NOMO-1 treated with dmso at 0.1 percent for 144 hours (cell line): ENCODE data around the gene G6PD.
A peak's percentile ranks its signal among the peaks of the same experiment; 100 is the strongest.
"Not testable (repeated sequence)": the region's sequence is repeated elsewhere in the genome, so short reads cannot be mapped to it uniquely, and the experiment has no call there.

ENCODE experiments used
- DNase-seq: peaks from one replicate; lab custom pipeline; 2025; ENCODE audit not compliant: unreplicated experiment; lab: John Stamatoyannopoulos, UW

The G6PD gene

DNA sequence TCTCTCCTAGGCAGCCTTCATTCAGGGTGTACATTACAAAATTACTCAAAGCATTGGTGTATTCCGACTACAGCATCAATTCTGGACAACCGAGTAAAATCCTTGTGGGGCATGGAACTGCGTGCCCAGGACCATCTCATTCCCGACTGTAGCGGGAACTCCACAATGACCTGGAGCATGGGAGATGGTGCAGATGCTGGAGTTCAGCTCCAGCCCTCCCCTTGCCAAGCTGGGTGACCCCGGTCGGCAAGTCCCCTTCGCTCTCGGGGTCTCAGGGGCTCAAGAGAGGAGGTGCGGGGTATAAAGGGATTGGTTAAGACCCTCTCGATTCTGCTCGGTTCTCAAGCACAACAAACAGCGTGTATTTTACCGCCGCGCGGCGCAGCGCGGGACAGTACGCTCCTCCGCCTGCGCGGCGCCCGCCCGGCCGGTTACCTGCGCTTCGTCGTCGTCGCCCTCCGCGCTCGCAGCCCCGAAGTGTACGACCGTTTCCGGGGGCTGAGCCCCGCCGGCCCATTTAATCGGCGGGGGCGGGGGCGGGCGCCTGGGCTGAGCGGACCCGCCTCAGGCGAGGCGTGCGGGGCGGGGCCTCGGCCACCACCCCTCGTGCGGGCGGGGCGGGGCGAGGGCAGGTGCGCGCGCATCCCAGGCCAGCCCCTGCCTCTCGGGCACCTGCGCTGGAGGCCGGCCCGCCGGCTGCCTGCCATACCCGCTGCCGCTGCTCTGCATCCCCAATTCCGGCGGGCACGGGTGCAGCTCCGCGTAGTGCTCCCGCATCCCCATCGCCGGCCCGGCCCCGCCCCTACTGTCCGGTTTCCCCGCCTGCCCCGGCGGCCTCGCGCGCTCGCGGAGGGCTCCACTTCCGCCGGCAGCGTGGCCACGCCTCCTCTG is at the start of gene G6PD:
G6PD (minus strand) TSS at position 493 of the 891 bp plus-strand sequence. CDS start 691 bp downstream, outside the sequence.
- peak; percentile 22 for DNase-seq

DNA sequence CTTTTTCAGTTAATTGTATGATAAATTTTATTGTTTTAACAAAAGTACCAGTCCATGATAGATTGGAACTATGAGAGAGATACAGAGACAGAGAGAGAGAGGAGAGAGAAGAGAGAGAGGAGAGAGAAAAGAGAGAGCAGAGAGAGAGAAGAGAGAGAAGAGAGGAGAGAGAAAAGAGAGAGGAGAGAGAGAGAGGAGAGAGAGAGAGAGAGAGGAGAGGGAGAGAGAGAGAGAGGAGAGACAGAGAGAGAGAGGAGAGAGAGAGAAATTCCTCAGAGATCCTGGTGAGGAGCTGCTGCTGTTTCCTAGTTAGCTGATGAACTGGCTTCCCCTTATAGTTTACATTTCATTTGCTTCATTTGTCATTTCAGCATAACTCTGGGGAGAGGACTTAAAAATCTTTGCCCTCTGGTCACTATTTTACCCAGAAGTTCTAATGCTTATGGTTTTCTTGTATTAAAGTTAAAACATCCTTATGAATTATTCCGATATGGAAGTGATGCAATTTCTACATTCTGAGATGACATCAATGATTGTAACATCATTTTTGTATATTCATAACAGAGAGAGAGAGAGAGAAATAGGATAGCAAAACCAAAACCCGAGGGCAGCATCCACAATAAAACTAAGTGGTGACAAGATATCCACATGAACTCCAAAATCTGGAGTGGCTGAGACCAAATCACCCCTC is 49.1 kb upstream of the G6PD start:
- DNase-seq = no peak

DNA sequence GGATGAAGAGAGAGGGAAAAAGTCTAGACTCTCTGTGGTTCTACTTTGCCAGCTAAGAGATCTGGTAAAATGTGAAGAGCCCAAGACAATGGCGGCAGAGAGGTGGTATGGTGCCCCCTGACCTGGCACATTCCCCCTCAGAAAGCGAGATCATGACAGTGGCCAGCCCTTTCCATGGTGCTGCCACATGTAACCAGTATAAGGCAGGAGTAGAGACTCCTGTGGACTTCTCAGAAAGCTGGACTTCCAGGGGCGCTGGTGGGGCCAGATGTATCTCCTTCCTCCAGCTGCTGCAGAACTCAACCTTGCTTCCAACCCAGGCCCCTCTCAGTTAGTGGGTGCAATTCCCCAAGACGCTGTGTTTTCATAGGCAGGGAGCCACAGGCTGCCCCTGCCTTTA is 47.8 kb upstream of the G6PD start:
- no peak for DNase-seq

DNA sequence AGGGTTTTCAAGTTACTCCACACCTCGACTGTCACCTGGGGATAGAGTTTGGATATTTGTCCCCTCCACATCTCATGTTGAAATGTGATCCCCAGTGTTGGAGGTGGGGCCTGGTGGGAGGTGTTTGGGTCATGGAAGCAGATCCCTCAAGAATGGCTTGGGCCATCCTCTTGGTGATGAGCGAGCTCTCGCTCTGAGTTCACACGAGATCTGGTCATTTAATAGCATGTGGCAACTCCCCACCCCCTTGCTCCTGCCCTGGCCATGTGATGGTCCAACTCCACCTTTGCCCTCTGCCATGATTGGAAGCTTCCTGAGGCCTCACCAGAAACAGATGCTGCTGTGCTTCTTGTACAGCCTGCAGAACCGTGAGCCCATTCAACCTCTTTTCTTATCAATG is 46.6 kb upstream of the G6PD start:
- DNase-seq = no peak

DNA sequence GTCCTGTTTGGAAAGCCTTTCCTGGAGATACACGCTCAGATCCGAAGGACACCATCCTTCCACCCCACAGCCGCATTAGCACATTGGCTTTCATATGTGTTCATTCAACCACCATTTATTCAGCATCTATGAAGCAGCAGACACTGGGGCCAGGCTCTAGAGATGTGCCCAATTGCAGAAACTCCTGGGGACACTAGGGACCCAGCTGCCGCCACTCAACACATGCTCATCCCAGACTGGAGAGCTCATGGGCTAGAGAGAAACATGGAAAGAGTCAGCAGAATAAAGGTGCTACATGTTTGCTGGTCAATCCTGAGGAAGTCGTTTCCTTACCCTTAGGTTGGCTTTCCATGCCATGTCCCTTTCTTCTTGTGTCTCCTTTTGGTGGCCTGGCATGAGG is 45.9 kb upstream of the G6PD start:
- no peak for DNase-seq

DNA sequence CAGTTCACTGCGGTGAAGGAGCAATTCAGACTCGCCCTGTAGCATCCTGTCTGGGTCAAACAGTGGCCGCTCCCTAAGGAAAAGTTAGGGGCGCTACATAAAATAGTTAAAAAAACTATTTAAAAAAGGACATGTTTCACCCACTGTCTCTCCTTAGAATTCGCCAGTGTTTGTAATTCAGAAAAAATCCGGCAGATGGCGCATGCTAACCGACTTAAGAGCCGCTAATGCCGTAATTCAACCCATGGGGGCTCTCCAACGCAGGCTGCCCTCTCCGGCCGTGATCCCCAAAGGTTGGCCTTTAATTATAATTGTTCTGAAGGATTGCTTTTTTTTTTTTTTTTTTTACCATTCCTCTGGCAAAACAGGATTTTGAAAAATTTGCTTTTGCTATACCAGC is 43.8 kb upstream of the G6PD start:
- not testable (repeated sequence) for DNase-seq

DNA sequence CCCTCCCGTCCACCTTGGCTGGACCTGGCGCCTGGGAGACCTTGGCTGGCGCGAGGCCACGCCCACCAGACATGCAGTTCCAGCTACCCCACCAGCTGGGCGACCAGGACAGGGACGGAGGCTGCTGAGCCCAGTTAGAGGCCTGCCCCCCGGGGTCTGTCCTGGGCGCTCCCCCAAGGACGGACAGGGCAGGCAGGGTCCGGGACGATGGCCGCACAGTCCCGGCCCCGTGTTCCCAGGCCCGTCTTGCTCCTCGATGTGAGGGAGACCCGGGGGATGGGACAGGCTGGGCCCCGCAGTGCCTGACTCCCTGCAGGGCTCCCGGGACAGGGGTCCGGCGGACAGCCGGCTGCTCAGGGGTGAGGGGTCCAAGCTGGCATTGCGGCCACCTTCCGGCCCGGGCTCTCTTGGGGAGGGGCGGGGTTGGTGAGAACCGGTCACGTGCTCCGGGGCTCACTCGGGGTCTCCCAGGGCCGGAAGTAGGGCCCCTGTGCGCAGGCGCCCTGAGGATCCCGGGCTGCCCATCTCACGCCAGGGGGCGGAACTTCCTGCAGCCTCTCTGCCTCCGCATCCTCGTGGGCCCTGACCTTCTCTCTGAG is 38.0 kb upstream of the G6PD start, which contains the start of gene CTAG1A:
CTAG1A (plus strand) TSS at position 549 of the 599 bp plus-strand sequence. CDS start 74 bp downstream, outside the sequence.
- DNase-seq = not testable (repeated sequence)

DNA sequence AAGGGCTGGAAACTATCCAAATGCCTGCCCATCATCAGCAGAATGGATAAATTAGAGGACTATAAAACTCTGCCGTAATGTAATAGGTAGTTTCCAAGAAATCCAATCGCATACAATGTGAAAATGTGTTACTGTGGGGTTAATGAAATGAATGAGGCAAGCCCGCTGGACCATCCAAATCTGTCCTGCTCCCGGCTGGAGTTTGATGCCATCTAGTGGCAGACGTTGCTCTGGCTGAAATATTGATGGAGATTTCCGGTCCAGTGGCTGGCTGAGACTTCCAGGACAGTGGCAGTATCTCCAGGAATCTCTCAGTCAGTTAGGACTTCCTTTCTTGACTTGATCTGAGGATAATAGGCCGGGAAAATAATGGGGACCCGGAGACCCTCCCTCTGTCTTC is 36.3 kb upstream of the G6PD start:
- not testable (repeated sequence) for DNase-seq

DNA sequence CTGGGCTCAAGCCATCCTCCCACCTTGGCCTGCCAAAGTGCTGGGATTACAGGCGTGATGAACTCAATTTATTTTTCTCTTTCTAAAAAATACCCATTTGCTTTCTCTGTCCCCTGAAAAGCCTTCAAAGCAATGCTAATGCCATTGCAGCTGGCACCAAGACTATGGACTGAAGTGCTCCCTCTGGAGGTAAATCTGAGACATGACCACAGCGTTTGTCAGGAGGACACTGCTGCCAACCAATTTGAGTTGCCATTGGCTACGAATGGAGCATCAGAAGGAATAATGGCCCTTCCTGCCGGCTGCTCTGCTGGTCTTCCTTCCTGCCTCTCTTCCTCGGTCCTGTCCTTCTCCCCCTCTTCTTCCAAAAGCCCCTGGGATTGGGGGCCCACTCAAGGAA is 28.4 kb upstream of the G6PD start:
- DNase-seq = not testable (repeated sequence)

DNA sequence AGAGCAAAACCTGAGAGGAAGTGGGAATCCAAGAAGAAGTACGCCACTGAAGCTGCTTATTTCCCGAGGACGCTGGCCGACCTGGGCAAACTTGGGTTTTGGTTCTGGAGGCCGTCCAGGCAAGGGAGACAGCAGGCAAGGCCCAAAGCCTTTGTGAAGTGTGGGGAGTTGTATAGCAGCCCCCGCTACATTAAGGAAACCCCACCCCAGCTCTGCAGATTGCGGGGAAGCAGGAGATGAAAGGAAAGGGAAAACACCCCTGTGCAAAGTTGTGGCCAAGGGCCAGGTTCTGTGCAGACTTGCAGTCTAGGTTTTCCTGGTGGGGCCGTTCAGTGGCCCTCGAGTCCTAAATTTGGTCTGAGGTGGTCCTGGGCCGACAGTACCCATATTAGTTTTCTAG is 26.4 kb upstream of the G6PD start:
- not testable (repeated sequence) for DNase-seq

DNA sequence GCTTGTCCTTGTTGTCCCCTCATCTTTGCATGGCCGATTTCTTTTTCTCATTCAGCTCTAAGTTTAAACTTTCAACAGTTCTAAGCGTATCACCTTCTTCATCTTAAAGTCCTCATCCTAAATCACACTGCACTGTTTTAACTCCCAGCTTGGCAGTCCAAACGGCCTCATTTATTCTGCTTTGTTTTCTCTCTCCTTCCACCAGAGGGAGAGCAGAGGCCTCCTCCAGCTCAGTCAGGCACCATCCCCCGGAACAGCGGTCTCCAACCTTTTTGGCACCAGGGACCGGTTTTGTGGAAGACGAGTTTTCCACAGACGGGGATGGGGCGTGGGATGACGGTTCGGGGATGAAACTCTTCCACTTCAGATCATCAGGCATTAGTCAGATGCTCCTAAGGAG is 23.7 kb upstream of the G6PD start:
- not testable (repeated sequence) for DNase-seq

DNA sequence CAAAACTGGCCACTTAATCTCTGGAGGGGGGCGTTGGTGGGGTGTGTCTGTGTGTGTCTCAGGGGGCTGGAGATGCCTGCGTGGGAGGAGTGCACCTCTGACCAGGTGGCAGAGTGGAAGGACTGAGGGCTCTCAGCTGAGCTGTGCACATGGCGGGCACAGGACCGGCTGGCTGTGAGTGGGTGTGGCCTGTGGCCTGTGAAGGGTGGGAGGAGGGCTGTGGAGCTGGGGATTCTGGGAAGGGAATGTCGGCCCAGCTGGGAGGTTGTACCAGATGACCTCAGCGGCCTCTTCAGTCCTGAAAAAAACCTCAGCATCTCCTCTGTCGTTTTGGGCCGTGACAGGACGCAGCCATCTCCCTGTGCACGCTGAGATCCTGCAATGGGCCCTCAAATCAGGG is 15.6 kb upstream of the G6PD start:
- DNase-seq = not testable (repeated sequence)

DNA sequence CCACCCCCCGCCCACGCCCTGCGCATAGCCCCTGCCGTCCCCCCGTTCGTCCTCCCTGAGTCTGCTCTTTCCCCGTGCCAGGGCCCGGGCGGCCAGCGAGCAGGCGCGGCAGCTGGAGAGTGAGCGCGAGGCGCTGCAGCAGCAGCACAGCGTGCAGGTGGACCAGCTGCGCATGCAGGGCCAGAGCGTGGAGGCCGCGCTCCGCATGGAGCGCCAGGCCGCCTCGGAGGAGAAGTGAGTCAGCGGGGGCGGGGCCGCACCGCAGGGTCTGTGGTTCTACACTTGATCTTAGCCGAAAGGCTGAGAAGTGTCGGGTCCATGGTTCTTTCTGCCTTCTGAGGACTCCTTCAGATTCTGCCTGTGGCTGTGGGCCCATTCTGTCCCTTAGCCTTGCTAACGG is 13.7 kb upstream of the G6PD start:
- not testable (repeated sequence) for DNase-seq

DNA sequence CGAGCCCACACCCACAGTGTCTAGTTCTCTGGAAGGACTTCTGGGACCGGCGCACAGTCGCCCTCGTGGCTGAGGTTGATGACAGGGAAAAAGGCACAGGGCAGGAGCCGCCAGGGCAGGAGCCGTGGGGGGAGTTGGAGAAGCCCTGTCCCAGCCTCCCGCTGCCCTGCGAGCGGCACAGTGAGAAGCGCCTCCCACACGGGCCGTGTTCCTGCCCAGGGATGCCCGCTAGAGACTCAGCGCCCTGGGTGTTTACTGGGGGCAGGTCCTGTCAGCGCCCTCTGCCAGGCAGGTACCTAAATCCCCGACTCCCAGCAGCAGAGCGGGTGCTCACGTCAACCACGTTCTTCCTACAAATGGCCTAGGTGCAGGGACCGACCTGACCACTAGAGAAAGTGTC is 12.2 kb upstream of the G6PD start:
- not testable (repeated sequence) for DNase-seq

DNA sequence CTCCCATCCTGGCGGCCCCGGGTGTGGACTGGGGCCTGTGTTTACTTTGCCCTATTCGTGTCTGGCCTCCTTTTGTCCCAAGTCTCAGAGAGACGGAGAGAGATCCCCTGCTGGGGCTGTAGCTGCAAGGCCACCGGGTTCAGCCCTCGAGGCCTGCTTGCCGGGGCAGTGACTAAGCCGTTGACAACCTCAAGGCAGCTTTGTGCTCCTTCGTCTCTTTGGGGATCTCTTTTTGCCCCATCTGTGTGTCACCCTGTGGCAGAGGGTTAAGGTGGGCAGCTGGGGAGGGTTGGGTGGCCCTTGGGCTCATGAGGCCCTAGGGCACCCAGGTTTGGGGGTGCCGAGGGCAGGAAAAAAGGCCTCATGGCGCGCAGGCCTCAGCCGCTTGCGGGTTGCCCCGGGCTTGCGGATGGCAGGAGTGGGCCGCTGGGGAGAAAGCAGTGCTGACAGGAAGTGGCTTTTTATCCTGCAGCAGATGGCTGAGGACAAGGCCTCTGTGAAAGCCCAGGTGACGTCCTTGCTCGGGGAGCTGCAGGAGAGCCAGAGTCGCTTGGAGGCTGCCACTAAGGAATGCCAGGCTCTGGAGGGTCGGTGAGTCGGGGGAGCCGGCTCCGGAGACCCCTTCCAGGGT is 11.5 kb upstream of the G6PD start:
- DNase-seq = not testable (repeated sequence)

DNA sequence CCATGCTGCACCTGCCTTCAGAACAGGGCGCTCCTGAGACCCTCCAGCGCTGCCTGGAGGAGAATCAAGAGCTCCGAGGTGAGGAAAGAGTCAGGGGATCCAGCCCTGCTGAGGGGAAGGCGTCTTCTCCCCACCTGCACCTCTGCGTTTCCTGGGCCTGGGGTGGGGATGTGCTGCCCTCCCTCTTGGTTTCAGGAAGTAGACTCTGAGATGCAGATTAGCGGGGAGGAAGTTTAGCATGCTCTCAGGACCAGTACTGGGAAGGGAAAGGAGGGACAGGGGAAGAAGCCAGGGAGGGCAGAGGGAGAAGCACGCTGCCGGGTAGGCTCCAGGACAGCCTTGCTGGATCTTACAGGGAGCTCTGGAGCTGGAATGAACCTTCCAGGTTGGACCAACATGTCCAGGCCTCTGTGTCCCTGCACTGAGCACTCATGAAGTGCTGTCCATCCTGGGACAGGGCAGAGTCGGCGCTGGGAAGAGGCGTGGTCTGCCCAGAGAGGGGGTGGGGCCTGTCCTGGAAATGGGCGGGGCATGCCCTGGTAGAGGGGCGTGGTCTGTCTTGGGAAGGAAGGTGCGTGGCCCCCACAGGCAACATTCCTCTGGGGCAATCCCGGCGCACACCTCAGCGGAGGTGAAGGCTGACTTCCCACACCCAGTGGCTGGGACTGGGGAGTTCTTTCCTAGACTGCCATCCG is 5.6 kb upstream of the G6PD start:
- not testable (repeated sequence) for DNase-seq

DNA sequence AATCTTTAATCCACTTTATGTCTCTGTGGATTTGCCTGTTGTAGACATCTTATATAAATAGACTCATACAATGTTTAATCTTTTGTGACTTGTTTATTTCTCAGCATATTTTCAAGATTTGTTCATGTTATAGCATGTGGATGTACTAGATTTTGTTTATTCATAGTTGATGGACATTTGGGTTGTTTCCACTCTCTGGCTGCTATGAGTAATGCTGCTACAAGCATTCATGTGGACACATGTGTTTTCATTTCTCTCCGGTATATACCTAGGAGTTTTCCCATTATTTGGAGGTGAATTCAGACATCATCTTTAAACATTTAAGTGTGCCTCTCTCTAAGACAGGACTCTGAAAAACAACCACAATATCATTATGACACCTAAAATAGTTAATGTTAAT is 3.1 kb upstream of the G6PD start:
- no peak for DNase-seq

DNA sequence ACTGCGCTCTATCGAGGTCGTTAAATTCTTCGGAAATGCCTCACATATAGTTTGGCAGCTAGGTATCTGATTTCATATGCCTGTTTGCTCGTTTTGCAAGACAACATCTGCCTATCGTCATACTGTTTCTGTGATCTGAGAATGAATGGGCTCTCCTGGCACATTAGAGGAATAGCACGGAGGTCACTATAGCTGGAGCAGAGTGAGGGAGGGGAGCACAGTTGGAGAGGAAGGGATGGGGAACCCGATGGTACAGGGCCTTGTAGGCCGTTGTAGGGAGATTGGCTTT is 1.3 kb upstream of the G6PD start:
- DNase-seq = no peak

DNA sequence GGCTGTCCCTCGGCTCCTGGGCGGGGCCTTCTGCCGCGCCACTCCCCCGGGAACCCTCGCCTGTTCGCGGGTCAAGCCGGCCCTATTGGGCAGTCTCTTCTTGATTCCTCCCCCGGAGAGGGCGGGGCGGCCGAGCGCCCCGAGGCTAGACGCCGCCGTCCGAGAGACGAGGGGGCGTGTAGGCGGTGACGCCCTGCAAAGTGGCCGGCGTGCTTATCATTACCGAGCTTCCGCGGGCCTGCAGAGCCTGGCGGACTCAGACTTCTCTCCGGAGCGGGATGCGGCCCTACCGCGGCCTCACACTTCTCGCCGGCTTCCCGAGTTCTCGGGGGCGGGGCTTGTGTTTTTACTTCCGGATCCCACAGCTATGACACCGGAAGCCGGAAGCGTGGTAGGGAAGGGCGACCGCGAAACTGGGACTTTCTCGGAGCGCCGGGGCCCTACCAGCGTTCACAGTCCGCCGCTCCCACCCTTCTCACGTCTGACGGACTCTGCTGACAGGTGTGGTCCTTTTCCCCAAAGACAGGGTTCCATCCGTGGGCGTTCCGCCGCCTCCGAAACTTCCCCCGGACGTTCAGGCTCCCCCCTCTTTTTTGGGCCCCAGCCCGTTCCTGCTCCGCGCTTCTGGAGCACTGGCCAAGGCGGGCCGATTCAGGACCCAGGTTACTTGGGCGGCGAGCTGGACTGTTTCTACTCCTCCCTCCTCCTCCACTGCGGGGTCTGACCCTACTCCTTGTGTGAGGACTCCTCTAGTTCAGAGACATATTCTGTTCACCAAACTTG is 790 bp upstream of the G6PD start, which contains the start of gene IKBKG:
IKBKG (plus strand) TSS at position 376 of the 783 bp plus-strand sequence. CDS start 4,383 bp downstream, outside the sequence.
- DNase-seq = peak; percentile 49
